ENCODE results near the gene INPP5A. TPM values are rescaled to one million over a fixed set of nuclear protein-coding genes. Genes with fewer than 3 reads are reported as not detected.

The INPP5A gene
- total and polyA plus RNA-seq, 10 donors, result 11.1 to 41.3 (median 30.8) TPM

Other genes with a start within 250 kb of the INPP5A start
- 10 to 100 TPM in 6 of 7 donors, 1 to 10 TPM in 1; 9.6 to 27.8 (median 15.4) TPM for gene STK32C, start 229.8 kb upstream of the INPP5A start, total RNA-seq
- 10 to 100 TPM; 13.2 to 23.8 (median 16.0) TPM for gene STK32C, start 229.8 kb upstream of the INPP5A start, polyA plus RNA-seq
- 10 to 100 TPM; 11.9 to 29.9 (median 19.4) TPM for gene LRRC27, start 205.6 kb upstream of the INPP5A start, total RNA-seq
- 10 to 100 TPM in 1 of 3 donors, 1 to 10 TPM in 2; 6.1 to 13.0 (median 8.5) TPM for gene LRRC27, start 205.6 kb upstream of the INPP5A start, polyA plus RNA-seq
- gene PWWP2B, start 140.6 kb upstream of the INPP5A start, total RNA-seq, result 10 to 100 TPM; 24.8 to 41.7 (median 28.1) TPM
- 10 to 100 TPM; 22.5 to 50.0 (median 27.8) TPM for gene PWWP2B, start 140.6 kb upstream of the INPP5A start, polyA plus RNA-seq
- not detected for gene NKX6-2, start 248.4 kb downstream of the INPP5A start, total RNA-seq
- gene NKX6-2, start 248.4 kb downstream of the INPP5A start, polyA plus RNA-seq, result under 1 TPM in 2 of 3 donors, not detected in 1; 0.03 to 0.08 TPM